A549 (cell line): ENCODE data around the gene RAET1L. TPM values are rescaled to one million over a fixed set of nuclear protein-coding genes. Genes with fewer than 3 reads are reported as not detected.

Experiments used
- ATAC-seq, 2 experiments: fragments of 200-7000 bp in 1 of 2; fragments of >200 bp in 1 of 2; cut with Nextera tagmentation in 1 of 2; cut with Tn5 transposase in 1 of 2; 3 replicates each; pipeline versions ENCODE4 v1.8.0 to v1.9.1; 2018 to 2020; ENCODE audit warnings: mild to moderate bottlenecking in 1 of 2, moderate library complexity in 1 of 2
- CTCF ChIA-PET: fragments of 300-600 bp; sonication (Branson Sonifier 250); formaldehyde crosslinking; extraction: SDS; loops from one replicate; lab custom pipeline; 2021; ENCODE audit warnings: antibody characterized with exemption, inconsistent platforms; lab: Yijun Ruan, JAX
- POLR2A ChIA-PET: fragments of 350-600 bp; formaldehyde crosslinking; extraction: SDS; loops from one replicate; lab custom pipeline; 2021; ENCODE audit warnings: antibody characterized with exemption, inconsistent platforms; lab: Yijun Ruan, JAX
- DNase-seq, 2 experiments: peaks; one replicate each; pipeline versions ENCODE4 v3.0.0 to v3.0.0-alpha.2; 2011 to 2016; ENCODE audit warnings: low read depth in 1 of 2, low spot score in 1 of 2
- FAIRE-seq: peaks from 2 replicates; lab custom pipeline; 2011; peaks lifted over from hg19 to GRCh38; lab: Jason Lieb, UNC
- H3K27ac ChIP-seq, 2 experiments: fragments of >200 bp; sonication (Bioruptor Twin); formaldehyde crosslinking; 3 replicates each; pipeline ENCODE4 v1.5.1; 2016 to 2017
- H3K4me1 ChIP-seq: fragments of >200 bp; sonication (Bioruptor Twin); formaldehyde crosslinking; 3 replicates; pipeline ENCODE4 v1.6.1; 2016
- H3K4me2 ChIP-seq: fragments of >200 bp; sonication (Bioruptor Twin); formaldehyde crosslinking; 3 replicates; pipeline ENCODE4 v1.6.1; 2016
- H3K4me3 ChIP-seq: fragments of >200 bp; sonication (Bioruptor Twin); formaldehyde crosslinking; 3 replicates; pipeline ENCODE4 v1.5.1; 2016
- H3K9me3 ChIP-seq: fragments of >200 bp; sonication (Bioruptor Twin); formaldehyde crosslinking; 3 replicates; pipeline ENCODE4 v1.6.1; 2016
- BCL3 ChIP-seq: fragments of >200 bp; sonication (Bioruptor Twin); formaldehyde crosslinking; IDR thresholded peaks from 3 replicates; pipeline ENCODE4 v1.6.1; 2016
- CBX8 ChIP-seq: fragments of 200-600 bp; sonication (generic); IDR thresholded peaks from 2 replicates; pipeline ENCODE4 v1.6.1; 2016
- EHMT2 ChIP-seq: fragments of 200-600 bp; sonication (generic); IDR thresholded peaks from 2 replicates; pipeline ENCODE4 v1.6.1; 2016; ENCODE audit warnings: antibody characterized with exemption, low read depth, mild to moderate bottlenecking, moderate library complexity
- ESRRA ChIP-seq: fragments of 150-350 bp; IDR thresholded peaks from 2 replicates; pipeline ENCODE4 v1.6.1; 2014; ENCODE audit warnings: mild to moderate bottlenecking, low read length, borderline replicate concordance
- GATA3 ChIP-seq: IDR thresholded peaks from 2 replicates; pipeline ENCODE4 v1.6.1; 2012; ENCODE audit warnings: borderline replicate concordance
- HDAC2 ChIP-seq: fragments of 200-600 bp; sonication (generic); IDR thresholded peaks from 2 replicates; pipeline ENCODE4 v1.6.1; 2016
- HMGXB4 ChIP-seq: fragments of 250-450 bp; sonication (Bioruptor Pico); IDR thresholded peaks from 2 replicates; pipeline ENCODE4 v1.5.0; 2021; ENCODE audit warnings: mild to moderate bottlenecking, moderate library complexity, borderline replicate concordance
- HOXA7 ChIP-seq: fragments of 250-450 bp; sonication (Bioruptor Pico); IDR thresholded peaks from 2 replicates; pipeline ENCODE4 v1.5.0; 2020; ENCODE audit warnings: mild to moderate bottlenecking, moderate library complexity
- HOXB13 ChIP-seq: fragments of 250-450 bp; sonication (Bioruptor Pico); IDR thresholded peaks from 2 replicates; pipeline ENCODE4 v1.5.0; 2020; ENCODE audit warnings: low read depth, mild to moderate bottlenecking, moderate library complexity
- MAZ ChIP-seq: fragments of 150-350 bp; IDR thresholded peaks from 2 replicates; pipeline ENCODE4 v1.6.1; 2014; ENCODE audit warnings: antibody characterized with exemption, low read depth, low read length, borderline replicate concordance
- NPAS2 ChIP-seq: fragments of 250-450 bp; sonication (Bioruptor Pico); IDR thresholded peaks from 2 replicates; pipeline ENCODE4 v1.8.0; 2022; ENCODE audit warnings: mild to moderate bottlenecking, moderate library complexity, borderline replicate concordance
- POLR2AphosphoS2 ChIP-seq: conservative IDR thresholded peaks from 2 replicates; pipeline ENCODE4 v1.6.1; 2012; ENCODE audit warnings: low read length, improper control_type of control experiment, inconsistent platforms
- RFX5 ChIP-seq: fragments of 450-650 bp; IDR thresholded peaks from 2 replicates; pipeline ENCODE4 v1.7.1; 2014; ENCODE audit warnings: antibody characterized with exemption, mild to moderate bottlenecking, moderate library complexity
- RNF2 ChIP-seq: fragments of 200-600 bp; sonication (generic); IDR thresholded peaks from 2 replicates; pipeline ENCODE4 v1.6.1; 2016; ENCODE audit warnings: low read depth, mild to moderate bottlenecking, antibody characterized with exemption, moderate library complexity, borderline replicate concordance
- SMC3 ChIP-seq: fragments of >200 bp; sonication (Bioruptor Twin); formaldehyde crosslinking; IDR thresholded peaks from 3 replicates; pipeline ENCODE4 v1.6.1; 2018; ENCODE audit warnings: inconsistent platforms
- SREBF2 ChIP-seq: fragments of 450-650 bp; IDR thresholded peaks from 2 replicates; pipeline ENCODE4 v1.6.1; 2014; ENCODE audit warnings: mild to moderate bottlenecking, moderate library complexity
- USF2 ChIP-seq: fragments of 450-650 bp; IDR thresholded peaks from 2 replicates; pipeline ENCODE4 v1.6.1; 2014; ENCODE audit warnings: antibody characterized with exemption
- ZSCAN20 ChIP-seq: fragments of 250-450 bp; sonication (Bioruptor Pico); IDR thresholded peaks from 2 replicates; pipeline ENCODE4 v1.8.0; 2022; ENCODE audit warnings: mild to moderate bottlenecking, moderate library complexity
- WGBS: methylation state at CpG from one replicate; pipeline ENCODE4 v1.1.6; 2017; ENCODE audit errors: missing lambda C conversion rate; 5-methylcytosine and 5-hydroxymethylcytosine counted together
- polyA plus RNA-seq, 4 experiments: library from polyadenylated mRNA; depleted of rRNA in 3 of 4; stranded (reverse); fragments of >200 nt; fragmentation: RNase III in 1 of 4; extraction: RNeasy Plus Mini Kit Qiagen cat#74134 plus additional on column Dnase treatment in 1 of 4; gene quantifications; 2 replicates in 3 of 4; 3 replicates in 1 of 4; pipeline ENCODE4 v1.2.3, GENCODE V29; 2011 to 2017

RAET1L gene
- polyA plus RNA-seq, 2 of the 4 experiments (the other 2 are of a cell fraction): 0.22 TPM; not detected in 1

GRCh38 chr6:149990212-149990660 is 35.1 kb downstream of the RAET1L start:
- CTCF ChIA-PET: interaction anchor here (0.9 to 1.6 kb wide), 3 partner anchors 16 to 365 kb away, joined by 3 read pairs; no protein-coding TSS in a partner anchor
- ATAC-seq (peak; percentile 16 to 58; a peak in 3 of 6 replicates), FAIRE-seq (no peak)

GRCh38 chr6:149988550-149989346 is 36.6 kb downstream of the RAET1L start:
- POLR2A ChIA-PET: no interaction called here
- CTCF ChIA-PET: no interaction called here
- FAIRE-seq: no peak

More at GRCh38 chr6:149990212-149990660, 35.1 kb downstream of the RAET1L start:
- WGBS: 8% methylated on average over 26 of the region's 32 CpGs
- TF ChIP-seq NPAS2 (CRISPR knock-in tag): no peak
- no peak for TF ChIP-seq HDAC2
- TF ChIP-seq ZSCAN20: no peak
- Histone ChIP-seq H3K4me3 (peak overlapping the region; percentile 45), H3K27ac (no peak overlapping the region), H3K9me3 (peaks cover 14% of the 10 kb centered on the region; the same call in 2 of the 3 replicates), H3K4me1 (0 out of 3 replicates have a peak, but pooled peaks cover 6% of the 10 kb centered on the region), H3K4me2 (peak overlapping the region; percentile 84)
- POLR2A ChIA-PET: no interaction called here
- DNase-seq: no peak

GRCh38 chr6:149987602-149988107 is 37.7 kb downstream of the RAET1L start:
- no peak overlapping the region for H3K4me2 ChIP-seq
- 0 out of 3 replicates have a peak, but pooled peaks cover 6% of the 10 kb centered on the region for H3K4me1 ChIP-seq
- DNase-seq: no peak
- no peak overlapping the region for H3K4me3 ChIP-seq
- CTCF ChIA-PET: no interaction called here
- no peak for ATAC-seq
- no peak for FAIRE-seq
- POLR2A ChIA-PET: no interaction called here
- TF ChIP-seq NPAS2 (CRISPR knock-in tag) (no peak), HOXB13 (CRISPR knock-in tag) (no peak), EHMT2 (no peak), GATA3 (no peak), RFX5 (no peak), SREBF2 (no peak), RNF2 (peak; percentile 86), SMC3 (no peak), CBX8 (peak; percentile 89), HOXA7 (CRISPR knock-in tag) (no peak), HMGXB4 (CRISPR knock-in tag) (no peak), BCL3 (no peak), POLR2AphosphoS2 (no peak), USF2 (no peak), MAZ (no peak)
- H3K27ac ChIP-seq: no peak overlapping the region
- H3K9me3 ChIP-seq: peaks cover 14% of the 10 kb centered on the region; the same call in 2 of the 3 replicates
- WGBS: 39% methylated on average over 2 of the region's 2 CpGs

More at GRCh38 chr6:149988550-149989346, 36.6 kb downstream of the RAET1L start:
- Histone ChIP-seq H3K9me3 (peaks cover 14% of the 10 kb centered on the region; the same call in 2 of the 3 replicates), H3K4me3 (no peak overlapping the region), H3K4me2 (0 out of 3 replicates have a peak overlapping the region, but pooled peaks have one; percentile 19), H3K4me1 (0 out of 3 replicates have a peak, but pooled peaks cover 6% of the 10 kb centered on the region), H3K27ac (no peak overlapping the region)
- DNase-seq (no peak), ATAC-seq (no peak)
- TF ChIP-seq ESRRA: no peak
- 41% methylated on average over 17 of the region's 17 CpGs for WGBS
